ENCODE measurements around the gene ERBIN. TPM values are rescaled to one million over a fixed set of nuclear protein-coding genes. Genes with fewer than 3 reads are reported as not detected.

The ERBIN gene
- polyA plus RNA-seq, 2 of the 4 experiments (the other 2 are of a cell fraction) = 24.3 to 57.7 TPM

- no peak overlapping the region for H3K4me3 ChIP-seq
- WGBS (ENCODE audit: missing lambda C conversion rate) = 97% methylated on average over 2 of the region's 2 CpGs
- ATAC-seq = no peak
- H3K27ac ChIP-seq = no peak overlapping the region
- H3K9me3 ChIP-seq = no peaks in the 10 kb centered on the region
- no peak overlapping the region for H3K4me2 ChIP-seq
- ChIA-PET POLR2A (no interaction called here), CTCF (no interaction called here)
- TF ChIP-seq PHF8 (IDR thresholded peaks at IDR 0.05; ENCODE audit: borderline replicate concordance, low read depth) (no peak), EP300 (IDR thresholded peaks at IDR 0.05) (no peak), FOXS1 (CRISPR knock-in tag; IDR thresholded peaks at IDR 0.05) (no peak), TP53 (CRISPR knock-in tag; IDR thresholded peaks at IDR 0.05) (no peak), CHD2 (IDR thresholded peaks at IDR 0.05; ENCODE audit: low read length, partially characterized antibody) (no peak), SMC3 (IDR thresholded peaks at IDR 0.05) (no peak), ZNF302 (CRISPR knock-in tag; IDR thresholded peaks at IDR 0.05) (no peak), REST (IDR thresholded peaks at IDR 0.05) (no peak), GATA3 (IDR thresholded peaks at IDR 0.05; ENCODE audit: borderline replicate concordance) (no peak), POLR2AphosphoS2 (conservative IDR thresholded peaks at IDR 0.05; ENCODE audit: low read length) (no peak), EHMT2 (IDR thresholded peaks at IDR 0.05; ENCODE audit: low read depth) (no peak), MYC (IDR thresholded peaks at IDR 0.05; ENCODE audit: borderline replicate concordance, low read length) (no peak), HOXA7 (CRISPR knock-in tag; IDR thresholded peaks at IDR 0.05) (no peak), MAFK (IDR thresholded peaks at IDR 0.05; ENCODE audit: partially characterized antibody) (no peak), MAZ (IDR thresholded peaks at IDR 0.05; ENCODE audit: borderline replicate concordance, low read depth, low read length) (no peak), FOSB (CRISPR knock-in tag; IDR thresholded peaks at IDR 0.05) (no peak), NPAS2 (CRISPR knock-in tag; IDR thresholded peaks at IDR 0.05; ENCODE audit: borderline replicate concordance) (no peak)
- TF ChIP-seq, protein P1, sequence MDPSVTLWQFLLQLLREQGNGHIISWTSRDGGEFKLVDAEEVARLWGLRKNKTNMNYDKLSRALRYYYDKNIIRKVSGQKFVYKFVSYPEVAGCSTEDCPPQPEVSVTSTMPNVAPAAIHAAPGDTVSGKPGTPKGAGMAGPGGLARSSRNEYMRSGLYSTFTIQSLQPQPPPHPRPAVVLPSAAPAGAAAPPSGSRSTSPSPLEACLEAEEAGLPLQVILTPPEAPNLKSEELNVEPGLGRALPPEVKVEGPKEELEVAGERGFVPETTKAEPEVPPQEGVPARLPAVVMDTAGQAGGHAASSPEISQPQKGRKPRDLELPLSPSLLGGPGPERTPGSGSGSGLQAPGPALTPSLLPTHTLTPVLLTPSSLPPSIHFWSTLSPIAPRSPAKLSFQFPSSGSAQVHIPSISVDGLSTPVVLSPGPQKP (IDR thresholded peaks at IDR 0.05; ENCODE audit: low read depth, low read length) = no peak
- TF ChIP-seq, protein P2, sequence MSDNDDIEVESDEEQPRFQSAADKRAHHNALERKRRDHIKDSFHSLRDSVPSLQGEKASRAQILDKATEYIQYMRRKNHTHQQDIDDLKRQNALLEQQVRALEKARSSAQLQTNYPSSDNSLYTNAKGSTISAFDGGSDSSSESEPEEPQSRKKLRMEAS (IDR thresholded peaks at IDR 0.05) = no peak
- no peak for DNase-seq (ENCODE audit: low read depth in 1 of 2, low spot score in 1 of 2)
- H3K4me1 ChIP-seq = peaks cover 11% of the 10 kb centered on the region; the same call in 1 of the 3 replicates
- FAIRE-seq = no peak
Measured at GRCh38 chr5:65946198-65946745, 19.9 kb downstream of the ERBIN start.

GRCh38 chr5:65948115-65948747 lies 21.9 kb downstream of the ERBIN start:
- ChIA-PET CTCF (interaction anchor here (0.6 to 1.3 kb wide), 3 partner anchors 11 to 159 kb away, joined by 3 to 4 read pairs (median 3); no protein-coding TSS in a partner anchor), POLR2A (interaction anchor here (0.7 kb wide), 1 partner anchor 155 kb away, joined by 4 read pairs; no protein-coding TSS in a partner anchor)
- Histone ChIP-seq H3K4me2 (no peak overlapping the region), H3K27ac (no peak overlapping the region), H3K4me3 (no peak overlapping the region), H3K9me3 (no peaks in the 10 kb centered on the region), H3K4me1 (peaks cover 11% of the 10 kb centered on the region; the same call in 1 of the 3 replicates)
- ATAC-seq (no peak), DNase-seq (ENCODE audit: low read depth in 1 of 2, low spot score in 1 of 2) (no peak), FAIRE-seq (no peak)
- 87% methylated on average over 4 of the region's 4 CpGs for WGBS (ENCODE audit: missing lambda C conversion rate)
- no peak for TF ChIP-seq ZFP36 (IDR thresholded peaks at IDR 0.05; ENCODE audit: borderline replicate concordance, partially characterized antibody)
- no peak for TF ChIP-seq RARB (CRISPR knock-in tag; IDR thresholded peaks at IDR 0.05)
- TF ChIP-seq CBX2 (IDR thresholded peaks at IDR 0.05; ENCODE audit: borderline replicate concordance, low read depth) = no peak
- no peak for TF ChIP-seq HDAC2 (IDR thresholded peaks at IDR 0.05)
- no peak for TF ChIP-seq REST (IDR thresholded peaks at IDR 0.05)
- TF ChIP-seq KDM5A (IDR thresholded peaks at IDR 0.05) = no peak
- no peak for TF ChIP-seq POLR2AphosphoS2 (conservative IDR thresholded peaks at IDR 0.05; ENCODE audit: low read length)
- TF ChIP-seq MAZ (IDR thresholded peaks at IDR 0.05; ENCODE audit: borderline replicate concordance, low read depth, low read length) = no peak
- no peak for TF ChIP-seq HOXB5 (CRISPR knock-in tag; IDR thresholded peaks at IDR 0.05)
- TF ChIP-seq RNF2 (IDR thresholded peaks at IDR 0.05; ENCODE audit: borderline replicate concordance, low read depth) = no peak
- no peak for TF ChIP-seq NFE2L2 (conservative IDR thresholded peaks at IDR 0.05; ENCODE audit: low read length)
- no peak for TF ChIP-seq CEBPB (IDR thresholded peaks at IDR 0.05)
- no peak for TF ChIP-seq JUN (IDR thresholded peaks at IDR 0.05)
- TF ChIP-seq HOXA7 (CRISPR knock-in tag; IDR thresholded peaks at IDR 0.05) = no peak
- TF ChIP-seq FOSB (CRISPR knock-in tag; IDR thresholded peaks at IDR 0.05) = no peak
- TF ChIP-seq ZNF302 (CRISPR knock-in tag; IDR thresholded peaks at IDR 0.05) = no peak

All from A549 (cell line).